HEK293 (cell line): Measurements from ENCODE around the gene DYNLT4.

Source experiments
- CTCF ChIP-seq: fragments of 450-650 bp; formaldehyde crosslinking; IDR thresholded peaks from 2 replicates; pipeline ENCODE4 v1.5.1; 2016; ENCODE audit warnings: missing biosample characterization, missing genetic modification characterization
- SP7 ChIP-seq: fragments of 450-650 bp; formaldehyde crosslinking; IDR thresholded peaks from 2 replicates; pipeline ENCODE4 v1.5.1; 2016; ENCODE audit warnings: missing biosample characterization, missing genetic modification characterization
- ZNF174 ChIP-seq: fragments of 450-650 bp; formaldehyde crosslinking; IDR thresholded peaks from 2 replicates; pipeline ENCODE4 v1.5.0; 2017; ENCODE audit warnings: missing biosample characterization, mild to moderate bottlenecking, missing genetic modification characterization
- ZNF23 ChIP-seq: fragments of 450-650 bp; formaldehyde crosslinking; IDR thresholded peaks from 2 replicates; pipeline ENCODE4 v1.5.1; 2016; ENCODE audit warnings: missing biosample characterization, missing genetic modification characterization, borderline replicate concordance
- ZNF274 ChIP-seq, 2 experiments: fragments of 200-500 bp in 1 of 2; fragments of 450-650 bp in 1 of 2; sonication (Bioruptor generic) in 1 of 2; formaldehyde crosslinking in 1 of 2; IDR thresholded peaks; 2 replicates each; pipeline versions ENCODE4 v1.5.1 to v1.6.1; 2014 to 2016; ENCODE audit warnings: borderline replicate concordance in 1 of 2, inconsistent platforms in 1 of 2, low read length in 1 of 2, missing biosample characterization in 1 of 2, missing genetic modification characterization in 1 of 2
- ZNF785 ChIP-seq: fragments of 450-650 bp; formaldehyde crosslinking; IDR thresholded peaks from 2 replicates; pipeline ENCODE4 v1.5.1; 2016; ENCODE audit warnings: missing biosample characterization, missing genetic modification characterization

GRCh38 chr1:44775078-44775929 lies 31.8 kb downstream of the DYNLT4 start, which contains the start of gene RPS8:
- no peak for TF ChIP-seq ZNF174 (tag by site-specific recombination)
- no peak for TF ChIP-seq CTCF
- TF ChIP-seq ZNF274 (IDR thresholded peaks at IDR 0.05; ENCODE audit: low read length), result no peak
- no peak for TF ChIP-seq ZNF274 (tag by site-specific recombination; IDR thresholded peaks at IDR 0.05; ENCODE audit: borderline replicate concordance)
- peak; percentile 90 for TF ChIP-seq SP7 (tag by site-specific recombination)
- TF ChIP-seq ZNF23 (tag by site-specific recombination), result no peak
- TF ChIP-seq ZNF785 (tag by site-specific recombination), result no peak
